T-helper 1 cell treated with Interleukin-12 subunit alpha and Interleukin-12 subunit beta and Interleukin-4 antibody, amounts not matched to agents 30 μg/mL and 1 μg/mL, for 36 hours (primary cell): ENCODE data around the gene WFDC1.

Experiments used
- H3K27ac Mint-ChIP-seq: one replicate; pipeline ENCODE4 v1.8.0; 2021; ENCODE audit warnings: mild to moderate bottlenecking, mixed read lengths
- H3K27me3 Mint-ChIP-seq: one replicate; pipeline ENCODE4 v1.8.0; 2021; ENCODE audit warnings: low read depth, mixed read lengths
- H3K36me3 Mint-ChIP-seq: one replicate; pipeline ENCODE4 v1.8.0; 2021; ENCODE audit warnings: low read depth, mixed read lengths
- H3K4me1 Mint-ChIP-seq: one replicate; pipeline ENCODE4 v1.8.0; 2021; ENCODE audit warnings: low read depth, mixed read lengths
- H3K4me3 Mint-ChIP-seq: one replicate; pipeline ENCODE4 v1.8.0; 2021; ENCODE audit warnings: mild to moderate bottlenecking, moderate library complexity, mixed read lengths
- H3K9me3 Mint-ChIP-seq: one replicate; pipeline ENCODE4 v1.8.0; 2021; ENCODE audit warnings: mixed read lengths

Gene WFDC1

GRCh38 chr16:84282533-84282932, 12.1 kb upstream of the WFDC1 start:
- H3K4me3 Mint-ChIP-seq: no peak overlapping the region
- no peaks in the 10 kb centered on the region for H3K9me3 Mint-ChIP-seq
- peaks cover 5% of the 10 kb centered on the region for H3K27me3 Mint-ChIP-seq
- H3K27ac Mint-ChIP-seq: no peak overlapping the region
- H3K36me3 Mint-ChIP-seq: no peaks in the 10 kb centered on the region
- no peaks in the 10 kb centered on the region for H3K4me1 Mint-ChIP-seq

GRCh38 chr16:84283314-84284153, 11.1 kb upstream of the WFDC1 start:
- no peak overlapping the region for H3K27ac Mint-ChIP-seq
- no peaks in the 10 kb centered on the region for H3K36me3 Mint-ChIP-seq
- H3K27me3 Mint-ChIP-seq: peaks cover 5% of the 10 kb centered on the region
- no peak overlapping the region for H3K4me3 Mint-ChIP-seq
- no peaks in the 10 kb centered on the region for H3K4me1 Mint-ChIP-seq
- H3K9me3 Mint-ChIP-seq: no peaks in the 10 kb centered on the region

- Mint-ChIP-seq H3K4me3 (no peak overlapping the region), H3K36me3 (no peaks in the 10 kb centered on the region), H3K9me3 (no peaks in the 10 kb centered on the region), H3K4me1 (no peaks in the 10 kb centered on the region), H3K27ac (no peak overlapping the region), H3K27me3 (no peaks in the 10 kb centered on the region)
Observed at GRCh38 chr16:84284154-84284722, 10.4 kb upstream of the WFDC1 start.

- Mint-ChIP-seq H3K4me3 (no peak overlapping the region), H3K36me3 (no peaks in the 10 kb centered on the region), H3K4me1 (no peaks in the 10 kb centered on the region), H3K9me3 (no peaks in the 10 kb centered on the region), H3K27ac (no peak overlapping the region), H3K27me3 (peaks cover 4% of the 10 kb centered on the region)
Observed at GRCh38 chr16:84286578-84287240, 8.0 kb upstream of the WFDC1 start.

- no peak overlapping the region for H3K4me3 Mint-ChIP-seq
- peaks cover 15% of the 10 kb centered on the region for H3K27me3 Mint-ChIP-seq
- H3K4me1 Mint-ChIP-seq: no peaks in the 10 kb centered on the region
- no peak overlapping the region for H3K27ac Mint-ChIP-seq
- no peaks in the 10 kb centered on the region for H3K36me3 Mint-ChIP-seq
- H3K9me3 Mint-ChIP-seq: no peaks in the 10 kb centered on the region
Observed at GRCh38 chr16:84288902-84289301, 5.8 kb upstream of the WFDC1 start.

GRCh38 chr16:84291226-84291625, 3.5 kb upstream of the WFDC1 start:
- Mint-ChIP-seq H3K36me3 (no peaks in the 10 kb centered on the region), H3K27me3 (peaks cover 39% of the 10 kb centered on the region), H3K4me3 (no peak overlapping the region), H3K4me1 (peaks cover 3% of the 10 kb centered on the region), H3K9me3 (no peaks in the 10 kb centered on the region), H3K27ac (no peak overlapping the region)

- H3K9me3 Mint-ChIP-seq: no peaks in the 10 kb centered on the region
- H3K4me3 Mint-ChIP-seq: no peak overlapping the region
- H3K36me3 Mint-ChIP-seq: no peaks in the 10 kb centered on the region
- peaks cover 45% of the 10 kb centered on the region for H3K27me3 Mint-ChIP-seq
- no peak overlapping the region for H3K27ac Mint-ChIP-seq
- H3K4me1 Mint-ChIP-seq: peaks cover 3% of the 10 kb centered on the region
Observed at GRCh38 chr16:84292011-84292410, 2.7 kb upstream of the WFDC1 start.

- Mint-ChIP-seq H3K4me3 (no peak overlapping the region), H3K4me1 (peaks cover 3% of the 10 kb centered on the region), H3K27ac (no peak overlapping the region), H3K36me3 (no peaks in the 10 kb centered on the region), H3K27me3 (peaks cover 45% of the 10 kb centered on the region), H3K9me3 (no peaks in the 10 kb centered on the region)
Observed at GRCh38 chr16:84293406-84293805, 1.3 kb upstream of the WFDC1 start.

- Mint-ChIP-seq H3K4me1 (peaks cover 3% of the 10 kb centered on the region), H3K9me3 (no peaks in the 10 kb centered on the region), H3K4me3 (no peak overlapping the region), H3K27ac (no peak overlapping the region), H3K27me3 (peaks cover 45% of the 10 kb centered on the region), H3K36me3 (no peaks in the 10 kb centered on the region)
Observed at GRCh38 chr16:84294117-84294516, 561 bp upstream of the WFDC1 start.

GRCh38 chr16:84295203-84295860, 654 bp downstream of the WFDC1 start:
- Mint-ChIP-seq H3K9me3 (no peaks in the 10 kb centered on the region), H3K27me3 (peaks cover 45% of the 10 kb centered on the region), H3K4me3 (no peak overlapping the region), H3K36me3 (no peaks in the 10 kb centered on the region), H3K27ac (no peak overlapping the region), H3K4me1 (peaks cover 3% of the 10 kb centered on the region)

- Mint-ChIP-seq H3K4me1 (peaks cover 3% of the 10 kb centered on the region), H3K9me3 (no peaks in the 10 kb centered on the region), H3K36me3 (no peaks in the 10 kb centered on the region), H3K27me3 (peaks cover 34% of the 10 kb centered on the region), H3K27ac (no peak overlapping the region), H3K4me3 (no peak overlapping the region)
Observed at GRCh38 chr16:84298376-84298899, 3.8 kb downstream of the WFDC1 start.

- no peaks in the 10 kb centered on the region for H3K4me1 Mint-ChIP-seq
- H3K36me3 Mint-ChIP-seq: no peaks in the 10 kb centered on the region
- no peaks in the 10 kb centered on the region for H3K9me3 Mint-ChIP-seq
- H3K27me3 Mint-ChIP-seq: peaks cover 19% of the 10 kb centered on the region
- no peak overlapping the region for H3K27ac Mint-ChIP-seq
- H3K4me3 Mint-ChIP-seq: no peak overlapping the region
Observed at GRCh38 chr16:84299734-84300440, 5.2 kb downstream of the WFDC1 start.

- Mint-ChIP-seq H3K36me3 (no peaks in the 10 kb centered on the region), H3K27me3 (no peaks in the 10 kb centered on the region), H3K9me3 (no peaks in the 10 kb centered on the region), H3K4me3 (no peak overlapping the region), H3K27ac (no peak overlapping the region), H3K4me1 (no peaks in the 10 kb centered on the region)
Observed at GRCh38 chr16:84302111-84302954, 7.7 kb downstream of the WFDC1 start.
